Epithelial cell of proximal tubule (primary cell): Measurements from ENCODE around the gene FMNL2. TPM values are rescaled to one million over a fixed set of nuclear protein-coding genes. Genes with fewer than 3 reads are reported as not detected.

Source experiments
- DNase-seq: peaks from one replicate; pipeline ENCODE4 v3.0.0-alpha.2; 2011; ENCODE audit warnings: low read depth
- H3K4me3 ChIP-seq: 2 replicates; pipeline ENCODE4 v1.5.1; 2011; ENCODE audit warnings: low read depth, mild to moderate bottlenecking, low read length
- CTCF ChIP-seq: conservative IDR thresholded peaks from 2 replicates; pipeline ENCODE4 v1.5.1; 2012; ENCODE audit warnings: low read depth, mild to moderate bottlenecking, low read length
- total RNA-seq: library from RNA; depleted of rRNA; stranded (reverse); fragments of >200 nt; gene quantifications from 2 replicates; pipeline ENCODE4 v1.2.3, GENCODE V29; 2015

Gene FMNL2
- total RNA-seq, 1 donor from 2014 or later: 29.7 TPM

- TF ChIP-seq CTCF: no peak
- H3K4me3 ChIP-seq: no peak overlapping the region
- no peak for DNase-seq
These were observed 96.6 kb downstream of the FMNL2 start for GRCh38 chr2:152431370-152432098.

GRCh38 chr2:152432206-152432653 is 97.3 kb downstream of the FMNL2 start:
- no peak for TF ChIP-seq CTCF
- H3K4me3 ChIP-seq: no peak overlapping the region
- DNase-seq: peak; percentile 95

- H3K4me3 ChIP-seq: no peak overlapping the region
- no peak for TF ChIP-seq CTCF
- DNase-seq: no peak
These were observed 97.8 kb downstream of the FMNL2 start for GRCh38 chr2:152432765-152433164.

GRCh38 chr2:152433289-152433688 is 98.3 kb downstream of the FMNL2 start:
- DNase-seq: no peak
- TF ChIP-seq CTCF: no peak
- H3K4me3 ChIP-seq: no peak overlapping the region

GRCh38 chr2:152433791-152434190 is 98.8 kb downstream of the FMNL2 start:
- no peak for DNase-seq
- no peak overlapping the region for H3K4me3 ChIP-seq
- TF ChIP-seq CTCF: no peak

- H3K4me3 ChIP-seq: no peak overlapping the region
- no peak for TF ChIP-seq CTCF
- no peak for DNase-seq
These were observed 99.6 kb downstream of the FMNL2 start for GRCh38 chr2:152434395-152435182.
